ENCODE results near the gene ACACA. TPM values are rescaled to one million over a fixed set of nuclear protein-coding genes. Genes with fewer than 3 reads are reported as not detected.

Gene ACACA
- total and polyA plus RNA-seq, 2 donors (not counting 1 experiment from before 2014, with no cell fraction given): 45.2 to 123 TPM

- peak in 1 of 2 donors; percentile 30 for DNase-seq (ENCODE audit: low read depth in 2 of 2)
- Histone ChIP-seq H3K4me3 (replicated peaks in 1 of 4; ENCODE audit: control extremely low read depth in 1 of 4, insufficient read depth in 1 of 4, low read depth in 3 of 4, low read length in 4 of 4) (no peak overlapping the region), H3K79me2 (ENCODE audit: control insufficient read depth, insufficient read depth, low read length) (peaks cover 29% of the 10 kb centered on the region), H3K9me3 (ENCODE audit: control insufficient read depth, insufficient read depth, low read depth, low read length) (no peaks in the 10 kb centered on the region), H3K4me1 (ENCODE audit: control insufficient read depth, extremely low read depth, insufficient read depth, low read length) (peaks cover 10% of the 10 kb centered on the region), H3K36me3 (ENCODE audit: control insufficient read depth, insufficient read depth, low read length) (no peaks in the 10 kb centered on the region), H4K20me1 (ENCODE audit: control insufficient read depth, extremely low read depth, insufficient read depth, low read length) (no peaks in the 10 kb centered on the region), H3K4me2 (ENCODE audit: extremely low read depth, insufficient read depth, low read length) (no peak overlapping the region), H3K9ac (ENCODE audit: insufficient read depth, low read length) (no peak overlapping the region), H3K27ac (ENCODE audit: insufficient read depth, low read length) (no peak overlapping the region), H3K27me3 (ENCODE audit: control insufficient read depth, insufficient read depth, low read length) (no peaks in the 10 kb centered on the region), H2AFZ (ENCODE audit: low read length) (no peak overlapping the region)
- TF ChIP-seq EZH2 (IDR thresholded peaks at IDR 0.05; ENCODE audit: low read length, missing control alignments): no peak
- TF ChIP-seq, protein P1, sequence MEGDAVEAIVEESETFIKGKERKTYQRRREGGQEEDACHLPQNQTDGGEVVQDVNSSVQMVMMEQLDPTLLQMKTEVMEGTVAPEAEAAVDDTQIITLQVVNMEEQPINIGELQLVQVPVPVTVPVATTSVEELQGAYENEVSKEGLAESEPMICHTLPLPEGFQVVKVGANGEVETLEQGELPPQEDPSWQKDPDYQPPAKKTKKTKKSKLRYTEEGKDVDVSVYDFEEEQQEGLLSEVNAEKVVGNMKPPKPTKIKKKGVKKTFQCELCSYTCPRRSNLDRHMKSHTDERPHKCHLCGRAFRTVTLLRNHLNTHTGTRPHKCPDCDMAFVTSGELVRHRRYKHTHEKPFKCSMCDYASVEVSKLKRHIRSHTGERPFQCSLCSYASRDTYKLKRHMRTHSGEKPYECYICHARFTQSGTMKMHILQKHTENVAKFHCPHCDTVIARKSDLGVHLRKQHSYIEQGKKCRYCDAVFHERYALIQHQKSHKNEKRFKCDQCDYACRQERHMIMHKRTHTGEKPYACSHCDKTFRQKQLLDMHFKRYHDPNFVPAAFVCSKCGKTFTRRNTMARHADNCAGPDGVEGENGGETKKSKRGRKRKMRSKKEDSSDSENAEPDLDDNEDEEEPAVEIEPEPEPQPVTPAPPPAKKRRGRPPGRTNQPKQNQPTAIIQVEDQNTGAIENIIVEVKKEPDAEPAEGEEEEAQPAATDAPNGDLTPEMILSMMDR (conservative IDR thresholded peaks at IDR 0.05 in 1 of 2, IDR thresholded peaks at IDR 0.05 in 1 of 2; ENCODE audit: low read depth in 1 of 2, low read length in 2 of 2): no peak
Observed at GRCh38 chr17:37360632-37361031, 46.0 kb downstream of the ACACA start.

DNA sequence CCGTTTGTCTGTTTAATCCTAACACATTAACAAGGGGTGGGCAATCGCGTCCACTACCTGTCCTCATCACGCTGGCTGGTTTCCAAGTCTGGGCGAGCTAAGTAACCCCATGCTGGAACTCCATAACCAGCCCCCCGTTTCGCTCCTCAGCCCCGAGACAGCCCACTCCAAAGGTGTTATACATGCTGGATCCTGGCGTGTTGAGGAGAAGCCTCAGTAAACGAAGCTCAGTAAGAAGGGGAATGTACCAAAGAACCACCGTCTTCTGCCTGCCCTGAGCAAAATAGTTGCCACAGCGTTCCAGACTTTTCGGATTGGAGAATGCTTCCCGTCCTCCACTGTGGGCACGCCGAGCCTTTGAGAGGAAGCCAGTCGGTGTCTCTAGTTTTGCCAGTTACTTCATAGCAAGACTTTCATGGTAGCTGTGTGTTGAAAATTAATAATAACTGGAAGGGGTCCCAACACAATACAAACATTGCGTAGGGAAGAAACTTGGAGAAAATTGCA lies 46.9 kb downstream of the ACACA start:
- Histone ChIP-seq H3K27ac (ENCODE audit: insufficient read depth, low read length) (peak overlapping the region; percentile 47), H3K4me3 (replicated peaks in 1 of 4; ENCODE audit: control extremely low read depth in 1 of 4, insufficient read depth in 1 of 4, low read depth in 3 of 4, low read length in 4 of 4) (peak overlapping the region in 2 of 4 experiments; percentile 55 to 58), H4K20me1 (ENCODE audit: control insufficient read depth, extremely low read depth, insufficient read depth, low read length) (no peaks in the 10 kb centered on the region), H3K27me3 (ENCODE audit: control insufficient read depth, insufficient read depth, low read length) (no peaks in the 10 kb centered on the region), H3K4me2 (ENCODE audit: extremely low read depth, insufficient read depth, low read length) (peak overlapping the region; percentile 73), H3K79me2 (ENCODE audit: control insufficient read depth, insufficient read depth, low read length) (peaks cover 32% of the 10 kb centered on the region), H3K9me3 (ENCODE audit: control insufficient read depth, insufficient read depth, low read depth, low read length) (no peaks in the 10 kb centered on the region), H2AFZ (ENCODE audit: low read length) (peak overlapping the region; percentile 59), H3K4me1 (ENCODE audit: control insufficient read depth, extremely low read depth, insufficient read depth, low read length) (peaks cover 10% of the 10 kb centered on the region), H3K36me3 (ENCODE audit: control insufficient read depth, insufficient read depth, low read length) (no peaks in the 10 kb centered on the region), H3K9ac (ENCODE audit: insufficient read depth, low read length) (no peak overlapping the region)
- no peak for DNase-seq (ENCODE audit: low read depth in 2 of 2)
- TF ChIP-seq EZH2 (IDR thresholded peaks at IDR 0.05; ENCODE audit: low read length, missing control alignments): no peak
- TF ChIP-seq, protein P1 (conservative IDR thresholded peaks at IDR 0.05 in 1 of 2, IDR thresholded peaks at IDR 0.05 in 1 of 2; ENCODE audit: low read depth in 1 of 2, low read length in 2 of 2): no peak

GRCh38 chr17:37358830-37359681 lies 47.6 kb downstream of the ACACA start:
- Histone ChIP-seq H3K4me2 (ENCODE audit: extremely low read depth, insufficient read depth, low read length) (peak overlapping the region; percentile 97), H3K4me3 (replicated peaks in 1 of 4; ENCODE audit: control extremely low read depth in 1 of 4, insufficient read depth in 1 of 4, low read depth in 3 of 4, low read length in 4 of 4) (peak overlapping the region; percentile 91 to 98 (median 94)), H3K27me3 (ENCODE audit: control insufficient read depth, insufficient read depth, low read length) (no peaks in the 10 kb centered on the region), H3K9ac (ENCODE audit: insufficient read depth, low read length) (peak overlapping the region; percentile 76), H3K36me3 (ENCODE audit: control insufficient read depth, insufficient read depth, low read length) (no peaks in the 10 kb centered on the region), H3K27ac (ENCODE audit: insufficient read depth, low read length) (peak overlapping the region; percentile 81), H2AFZ (ENCODE audit: low read length) (peak overlapping the region; percentile 16), H3K9me3 (ENCODE audit: control insufficient read depth, insufficient read depth, low read depth, low read length) (no peaks in the 10 kb centered on the region), H4K20me1 (ENCODE audit: control insufficient read depth, extremely low read depth, insufficient read depth, low read length) (no peaks in the 10 kb centered on the region), H3K79me2 (ENCODE audit: control insufficient read depth, insufficient read depth, low read length) (peaks cover 39% of the 10 kb centered on the region), H3K4me1 (ENCODE audit: control insufficient read depth, extremely low read depth, insufficient read depth, low read length) (peaks cover 10% of the 10 kb centered on the region)
- no peak for TF ChIP-seq EZH2 (IDR thresholded peaks at IDR 0.05; ENCODE audit: low read length, missing control alignments)
- TF ChIP-seq, protein P1 (conservative IDR thresholded peaks at IDR 0.05 in 1 of 2, IDR thresholded peaks at IDR 0.05 in 1 of 2; ENCODE audit: low read depth in 1 of 2, low read length in 2 of 2): peak in 1 of 2 donors; percentile 22
- peak; percentile 89 to 95 for DNase-seq (ENCODE audit: low read depth in 2 of 2)

All from fibroblast of lung (primary cell).